Loucy (cell line): ENCODE data around the gene IFI44.

Source experiments
- H2AFZ ChIP-seq: fragments of 200-600 bp; sonication (generic); 2 replicates; pipeline ENCODE4 v1.6.0; 2016; ENCODE audit warnings: antibody characterized with exemption, mild to moderate bottlenecking, low read length, moderate library complexity
- H3F3A ChIP-seq: fragments of 200-600 bp; 2 replicates; pipeline ENCODE4 v1.6.0; 2016; ENCODE audit warnings: antibody characterized with exemption, low read depth, mild to moderate bottlenecking
- H3K27me3 ChIP-seq: fragments of 200-600 bp; sonication (generic); 2 replicates; pipeline ENCODE4 v1.6.1; 2014; ENCODE audit warnings: low read length, mild to moderate bottlenecking; ENCODE audit not compliant: insufficient read depth, poor library complexity, severe bottlenecking
- H3K36me3 ChIP-seq: fragments of 200-600 bp; sonication (generic); 2 replicates; pipeline ENCODE4 v1.6.1; 2016; ENCODE audit warnings: low read length; ENCODE audit not compliant: insufficient read depth
- H3K4me1 ChIP-seq: fragments of 200-600 bp; sonication (generic); 2 replicates; pipeline ENCODE4 v1.5.1; 2014; ENCODE audit warnings: low read length, mild to moderate bottlenecking; ENCODE audit not compliant: insufficient read depth, poor library complexity, severe bottlenecking
- H3K4me2 ChIP-seq: fragments of 200-600 bp; sonication (generic); 2 replicates; pipeline ENCODE4 v1.6.0; 2014; ENCODE audit warnings: antibody characterized with exemption, low read length, low read depth, mild to moderate bottlenecking; ENCODE audit not compliant: poor library complexity, severe bottlenecking
- H3K4me3 ChIP-seq: fragments of 200-600 bp; sonication (generic); 2 replicates; pipeline ENCODE4 v1.5.1; 2014; ENCODE audit warnings: low read length, mild to moderate bottlenecking, mixed read lengths; ENCODE audit not compliant: poor library complexity, severe bottlenecking
- H3K79me2 ChIP-seq: fragments of 200-600 bp; sonication (generic); 2 replicates; pipeline ENCODE4 v1.6.1; 2014; ENCODE audit warnings: low read length; ENCODE audit not compliant: insufficient read depth
- H3K9ac ChIP-seq: fragments of 200-600 bp; sonication (generic); 2 replicates; pipeline ENCODE4 v1.6.0; 2014; ENCODE audit warnings: mild to moderate bottlenecking, low read depth, low read length, moderate library complexity; ENCODE audit not compliant: poor library complexity, severe bottlenecking
- H3K9me2 ChIP-seq: fragments of 200-600 bp; sonication (generic); replicated peaks from 2 replicates; pipeline ENCODE4 v1.6.1; 2016; ENCODE audit warnings: low read depth, low read length, mixed read lengths
- H3K9me3 ChIP-seq: fragments of 200-600 bp; sonication (generic); 2 replicates; pipeline ENCODE4 v1.6.1; 2014; ENCODE audit warnings: mild to moderate bottlenecking, antibody characterized with exemption, low read length, low read depth; ENCODE audit not compliant: insufficient read depth
- H4K20me1 ChIP-seq: fragments of 200-600 bp; sonication (generic); 2 replicates; pipeline ENCODE4 v1.6.0; 2014; ENCODE audit warnings: antibody characterized with exemption, low read length, mild to moderate bottlenecking; ENCODE audit not compliant: insufficient read depth, poor library complexity, severe bottlenecking
- CTCF ChIP-seq: fragments of 200-600 bp; sonication (generic); conservative IDR thresholded peaks from 2 replicates; pipeline ENCODE4 v1.5.1; 2014; ENCODE audit warnings: mild to moderate bottlenecking, antibody characterized with exemption, low read length
- EZH2phosphoT487 ChIP-seq: fragments of 200-600 bp; IDR thresholded peaks from 2 replicates; pipeline ENCODE4 v1.6.1; 2018; ENCODE audit warnings: antibody characterized with exemption, mild to moderate bottlenecking, moderate library complexity, borderline replicate concordance

The IFI44 gene

DNA sequence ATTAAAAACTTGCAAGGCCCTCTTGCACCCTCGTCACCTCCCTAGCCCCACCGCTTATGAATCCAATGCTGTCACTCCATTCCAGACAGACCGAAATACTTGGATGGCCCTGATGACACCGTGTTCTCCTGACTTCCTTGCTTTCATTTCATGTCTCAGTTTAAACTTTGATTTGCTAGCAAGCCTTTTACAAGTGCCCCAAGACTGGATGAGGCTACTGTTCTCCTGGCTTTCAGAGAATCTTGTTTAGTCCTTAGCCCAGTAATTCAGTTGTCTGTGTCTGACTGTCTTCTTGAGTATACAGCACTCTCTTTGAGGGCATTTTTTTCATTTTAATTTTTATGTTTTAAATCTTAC lies 30.2 kb upstream of the IFI44 start:
- no peak overlapping the region for H3K9ac ChIP-seq
- H3K36me3 ChIP-seq, result no peaks in the 10 kb centered on the region
- TF ChIP-seq EZH2phosphoT487, result no peak
- TF ChIP-seq CTCF, result no peak
- no peaks in the 10 kb centered on the region for H3K9me3 ChIP-seq
- H3K79me2 ChIP-seq, result no peaks in the 10 kb centered on the region
- peak overlapping the region; percentile 68 for H3K4me3 ChIP-seq
- 0 out of 2 replicates have a peak, but pooled peaks cover 5% of the 10 kb centered on the region for H3F3A ChIP-seq
- peak overlapping the region; percentile 90 for H2AFZ ChIP-seq
- peaks cover 11% of the 10 kb centered on the region for H3K4me1 ChIP-seq
- no peaks in the 10 kb centered on the region for H3K9me2 ChIP-seq
- no peaks in the 10 kb centered on the region for H3K27me3 ChIP-seq
- peak overlapping the region; percentile 94 for H3K4me2 ChIP-seq
- no peaks in the 10 kb centered on the region for H4K20me1 ChIP-seq

GRCh38 chr1:78619803-78620579 lies 29.6 kb upstream of the IFI44 start, which contains the start of gene IFI44L:
IFI44L (plus strand) TSS chr1:78620448; CDS start chr1:78627916, 7,468 bp downstream.
- Histone ChIP-seq H3K9me2 (no peaks in the 10 kb centered on the region), H2AFZ (peak within 1 kb of the TSS; percentile 90), H3F3A (0 out of 2 replicates have a peak, but pooled peaks cover 5% of the 10 kb centered on the region), H3K36me3 (no peaks in the 10 kb centered on the region), H3K9me3 (no peaks in the 10 kb centered on the region), H3K4me2 (peak within 1 kb of the TSS; percentile 94), H3K4me3 (peak within 1 kb of the TSS; percentile 68), H3K79me2 (no peaks in the 10 kb centered on the region), H3K4me1 (peaks cover 11% of the 10 kb centered on the region), H3K27me3 (no peaks in the 10 kb centered on the region), H3K9ac (peak within 1 kb of the TSS; percentile 63), H4K20me1 (no peaks in the 10 kb centered on the region)
- TF ChIP-seq CTCF (no peak), EZH2phosphoT487 (no peak)

DNA sequence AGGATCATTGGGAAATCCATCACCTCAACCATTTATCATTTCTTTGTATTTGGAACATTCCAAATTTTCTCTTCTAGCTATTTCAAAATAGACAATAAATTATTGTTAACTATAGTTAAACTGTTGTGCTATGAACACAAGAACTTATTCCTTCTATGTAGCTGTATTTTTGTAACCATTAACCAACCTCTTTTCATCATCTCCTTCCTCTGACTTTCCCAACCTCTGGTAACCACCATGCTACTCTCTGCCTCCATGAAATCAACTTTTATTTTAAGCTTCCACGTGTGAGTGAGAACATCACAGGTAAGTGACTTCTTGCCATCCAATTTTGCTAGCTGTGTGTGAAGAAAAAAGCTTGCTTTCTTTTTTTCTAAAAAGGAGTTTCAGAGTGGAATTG lies 29.0 kb upstream of the IFI44 start:
- Histone ChIP-seq H2AFZ (peak overlapping the region; percentile 90), H4K20me1 (no peaks in the 10 kb centered on the region), H3K79me2 (no peaks in the 10 kb centered on the region), H3F3A (0 out of 2 replicates have a peak, but pooled peaks cover 5% of the 10 kb centered on the region), H3K27me3 (no peaks in the 10 kb centered on the region), H3K4me1 (peaks cover 11% of the 10 kb centered on the region), H3K9me3 (no peaks in the 10 kb centered on the region), H3K9ac (peak overlapping the region; percentile 63), H3K4me2 (peak overlapping the region; percentile 94), H3K9me2 (no peaks in the 10 kb centered on the region), H3K4me3 (peak overlapping the region; percentile 68), H3K36me3 (no peaks in the 10 kb centered on the region)
- no peak for TF ChIP-seq CTCF
- no peak for TF ChIP-seq EZH2phosphoT487
